Measurements from ENCODE around the gene HSFX2.
"Not testable (repeated sequence)": the region's sequence is repeated elsewhere in the genome, so short reads cannot be mapped to it uniquely, and the experiment has no call there.

HSFX2 gene

GRCh38 chrX:149587359-149587758 is 7.8 kb downstream of the HSFX2 start, which contains the start of gene MAGEA9B:
TSS of gene MAGEA9B (minus strand) at chrX:149587459. CDS start at chrX:149583179, 4,280 bp downstream.
- not testable (repeated sequence) for DNase-seq (ENCODE audit: low read depth in 3 of 3)

GRCh38 chrX:149585631-149586030 is 9.5 kb downstream of the HSFX2 start:
- DNase-seq (ENCODE audit: low read depth in 3 of 3): not testable (repeated sequence)

- not testable (repeated sequence) for DNase-seq (ENCODE audit: low read depth in 3 of 3)
Measured at GRCh38 chrX:149573456-149573855, 21.7 kb downstream of the HSFX2 start.

GRCh38 chrX:149572743-149573142 is 22.4 kb downstream of the HSFX2 start:
- no peak for DNase-seq (ENCODE audit: low read depth in 3 of 3)

- DNase-seq (ENCODE audit: low read depth in 3 of 3): no peak
Measured at GRCh38 chrX:149571770-149572169, 23.3 kb downstream of the HSFX2 start.

GRCh38 chrX:149570668-149571067 is 24.4 kb downstream of the HSFX2 start:
- no peak for DNase-seq (ENCODE audit: low read depth in 3 of 3)

- no peak for DNase-seq (ENCODE audit: low read depth in 3 of 3)
Measured at GRCh38 chrX:149569770-149570169, 25.3 kb downstream of the HSFX2 start.

GRCh38 chrX:149568701-149569296 is 26.3 kb downstream of the HSFX2 start:
- no peak for DNase-seq (ENCODE audit: low read depth in 3 of 3)

GRCh38 chrX:149567621-149568417 is 27.3 kb downstream of the HSFX2 start:
- no peak for DNase-seq (ENCODE audit: low read depth in 3 of 3)

GRCh38 chrX:149563359-149563758 is 31.8 kb downstream of the HSFX2 start:
- DNase-seq (ENCODE audit: low read depth in 3 of 3): no peak

GRCh38 chrX:149555251-149555650 is 39.9 kb downstream of the HSFX2 start:
- DNase-seq (ENCODE audit: low read depth in 3 of 3): not testable (repeated sequence)

GRCh38 chrX:149551939-149552248 is 43.2 kb downstream of the HSFX2 start:
- DNase-seq (ENCODE audit: low read depth in 3 of 3): not testable (repeated sequence)

GRCh38 chrX:149551245-149551938 is 43.7 kb downstream of the HSFX2 start:
- not testable (repeated sequence) for DNase-seq (ENCODE audit: low read depth in 3 of 3)

- not testable (repeated sequence) for DNase-seq (ENCODE audit: low read depth in 3 of 3)
Measured at GRCh38 chrX:149550454-149550853, 44.7 kb downstream of the HSFX2 start.

- DNase-seq (ENCODE audit: low read depth in 3 of 3): not testable (repeated sequence)
Measured at GRCh38 chrX:149549701-149550100, 45.4 kb downstream of the HSFX2 start, which contains the start of gene HSFX3. TSS of gene HSFX3 (minus strand) at chrX:149549924. CDS start at chrX:149549852, 72 bp downstream.

GRCh38 chrX:149547782-149548181 is 47.3 kb downstream of the HSFX2 start:
- DNase-seq (ENCODE audit: low read depth in 3 of 3): not testable (repeated sequence)

- DNase-seq (ENCODE audit: low read depth in 3 of 3): not testable (repeated sequence)
Measured at GRCh38 chrX:149546962-149547361, 48.2 kb downstream of the HSFX2 start.

GRCh38 chrX:149545545-149546543 is 49.3 kb downstream of the HSFX2 start:
- not testable (repeated sequence) for DNase-seq (ENCODE audit: low read depth in 3 of 3)
